Sigmoid colon (tissue), 7 donors: ENCODE measurements around the gene TMEM129. TPM values are rescaled to one million over a fixed set of nuclear protein-coding genes. Genes with fewer than 3 reads are reported as not detected.

ENCODE experiments used
- DNase-seq: peaks from one replicate; pipeline ENCODE4 v3.0.0-alpha.2; 2019
- H3K27ac ChIP-seq, 4 donors: fragments of 200-600 bp; sonication (generic); one replicate each; pipeline ENCODE4 v1.5.1; 2016 to 2019; ENCODE audit warnings: mild to moderate bottlenecking in 1 of 4
- H3K27me3 ChIP-seq, 3 donors: fragments of 200-600 bp; sonication (generic); one replicate each; pipeline ENCODE4 v1.5.1; 2019; ENCODE audit warnings: mild to moderate bottlenecking in 1 of 3
- H3K36me3 ChIP-seq, 4 donors: fragments of 200-600 bp; sonication (generic); one replicate each; pipeline ENCODE4 v1.5.1; 2016 to 2019
- H3K4me1 ChIP-seq, 4 donors: fragments of 200-600 bp; sonication (generic); one replicate each; pipeline ENCODE4 v1.5.1; 2017 to 2019
- H3K4me3 ChIP-seq, 4 donors: fragments of 200-600 bp; sonication (generic); one replicate each; pipeline ENCODE4 v1.5.1; 2017 to 2019; ENCODE audit warnings: mild to moderate bottlenecking in 2 of 4, moderate library complexity in 1 of 4
- H3K9me3 ChIP-seq, 4 donors: fragments of 200-600 bp in 3 of 4; sonication (generic) in 3 of 4; one replicate each; pipeline versions ENCODE4 v1.5.1 to v1.6.1; 2013 to 2019
- EP300 ChIP-seq, 4 donors: sonication (generic); formaldehyde crosslinking; IDR thresholded peaks; one replicate each; pipeline ENCODE4 v1.6.1; 2017; ENCODE audit warnings: antibody characterized with exemption in 4 of 4
- POLR2A ChIP-seq, 2 donors: fragments of 450-650 bp; IDR thresholded peaks; one replicate each; pipeline ENCODE4 v1.6.1; 2016; ENCODE audit warnings: antibody characterized with exemption in 2 of 2, mild to moderate bottlenecking in 2 of 2, moderate library complexity in 2 of 2
- POLR2AphosphoS5 ChIP-seq, 4 donors: sonication (generic); formaldehyde crosslinking; IDR thresholded peaks; one replicate each; pipeline ENCODE4 v1.6.1; 2017; ENCODE audit warnings: antibody characterized with exemption in 4 of 4
- WGBS, 2 donors: extraction: QIAGEN DNeasy Blood & Tissue Kit; methylation state at CpG; one replicate each; pipeline ENCODE4 v1.1.7; 2013; 5-methylcytosine and 5-hydroxymethylcytosine counted together
- intact Hi-C: fragments of 100-400 bp; cut with DNase I; formaldehyde crosslinking; loops from one replicate; pipeline ENCODE4 v1.15.1; 2023
- polyA plus RNA-seq, 3 donors: library from polyadenylated mRNA; stranded (reverse); fragments of 200-250 nt; gene quantifications; one replicate each; pipeline ENCODE4 v1.2.3, GENCODE V29; 2013
- total RNA-seq, 4 donors: library from RNA; depleted of rRNA; stranded (reverse); fragments of >200 nt; gene quantifications; one replicate each; pipeline ENCODE4 v1.1.0, GENCODE V29; 2016
- TF ChIP-seq, protein P1 (sequence below), 4 experiments: fragments of 450-650 bp in 3 of 4; fragments of 200-600 bp in 1 of 4; IDR thresholded peaks; one replicate each; pipeline ENCODE4 v1.5.1; 2016 to 2019; ENCODE audit warnings: antibody characterized with exemption in 4 of 4, mild to moderate bottlenecking in 3 of 4, moderate library complexity in 2 of 4
- donor health status: healthy with polysubstance abuse.
- donor health status: Bipolar disorder and iron deficiency.
- donor health status: healthy.

The TMEM129 gene
- total and polyA plus RNA-seq, 7 donors = 16.9 to 51.4 (median 42.4) TPM

DNA sequence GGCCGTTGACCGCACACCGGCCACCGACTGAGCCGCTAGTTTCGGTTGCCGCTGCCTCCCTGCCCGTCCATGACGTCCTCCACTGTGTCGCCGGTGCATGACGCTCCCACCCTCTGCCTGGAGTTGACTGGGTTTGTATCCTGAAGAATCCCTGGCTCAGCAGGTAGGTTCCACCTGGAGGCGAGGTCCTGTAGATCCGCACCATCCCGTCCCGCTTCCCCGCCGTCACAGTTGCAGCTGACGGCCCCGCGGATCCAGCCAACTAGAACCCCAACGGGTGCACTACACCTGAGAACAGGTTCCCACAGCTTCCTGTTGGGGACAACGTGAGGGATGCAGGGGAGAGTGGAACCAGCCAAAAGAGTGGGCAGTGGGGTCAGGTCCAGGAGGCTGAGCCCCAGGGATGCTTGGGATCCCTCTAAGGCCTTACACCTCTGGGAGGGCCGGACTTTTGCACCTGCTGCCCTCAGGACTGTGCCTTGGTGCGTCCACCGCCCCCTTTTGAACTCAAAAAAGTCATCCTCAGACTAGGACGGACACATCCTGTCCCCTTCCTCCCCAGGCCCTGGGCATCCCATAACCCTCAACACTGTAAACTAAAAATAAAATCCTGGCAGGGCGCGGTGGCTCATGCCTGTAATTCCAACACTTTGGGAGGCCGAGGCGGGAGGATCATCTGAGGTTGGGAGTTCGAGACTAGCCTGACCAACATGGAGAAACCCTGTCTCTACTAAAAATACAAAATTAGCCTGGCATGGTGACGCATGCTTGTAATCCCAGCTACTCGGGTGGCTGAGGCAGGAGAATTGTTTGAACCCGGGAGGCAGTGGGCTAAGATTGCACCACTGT is 7.9 kb downstream of the TMEM129 start:
- H3K4me1 ChIP-seq = peaks cover 0 to 59% (median 39%) of the 10 kb centered on the region in 4 donors
- 6 to 19% methylated on average over 35 of the region's 35 CpGs for WGBS, 2 donors
- TF ChIP-seq POLR2A (IDR thresholded peaks at IDR 0.05) (peak in 1 of 2 donors; percentile 4), EP300 (IDR thresholded peaks at IDR 0.05) (no peak)
- intact Hi-C loops = loop anchor here (2.0 to 5.0 kb wide), 3 partner anchors 28 to 366 kb away; partner anchors contain the start of genes FAM53A, LETM1 and UVSSA
- no peaks in the 10 kb centered on the region for H3K27me3 ChIP-seq
- peak overlapping the region; percentile 64 to 98 (median 83) for H3K4me3 ChIP-seq
- H3K9me3 ChIP-seq = no peaks in the 10 kb centered on the region
- DNase-seq = no peak
- peak overlapping the region; percentile 97 to 100 (median 99) for H3K27ac ChIP-seq
- peaks cover 5 to 17% (median 9%) of the 10 kb centered on the region in 4 donors for H3K36me3 ChIP-seq

DNA sequence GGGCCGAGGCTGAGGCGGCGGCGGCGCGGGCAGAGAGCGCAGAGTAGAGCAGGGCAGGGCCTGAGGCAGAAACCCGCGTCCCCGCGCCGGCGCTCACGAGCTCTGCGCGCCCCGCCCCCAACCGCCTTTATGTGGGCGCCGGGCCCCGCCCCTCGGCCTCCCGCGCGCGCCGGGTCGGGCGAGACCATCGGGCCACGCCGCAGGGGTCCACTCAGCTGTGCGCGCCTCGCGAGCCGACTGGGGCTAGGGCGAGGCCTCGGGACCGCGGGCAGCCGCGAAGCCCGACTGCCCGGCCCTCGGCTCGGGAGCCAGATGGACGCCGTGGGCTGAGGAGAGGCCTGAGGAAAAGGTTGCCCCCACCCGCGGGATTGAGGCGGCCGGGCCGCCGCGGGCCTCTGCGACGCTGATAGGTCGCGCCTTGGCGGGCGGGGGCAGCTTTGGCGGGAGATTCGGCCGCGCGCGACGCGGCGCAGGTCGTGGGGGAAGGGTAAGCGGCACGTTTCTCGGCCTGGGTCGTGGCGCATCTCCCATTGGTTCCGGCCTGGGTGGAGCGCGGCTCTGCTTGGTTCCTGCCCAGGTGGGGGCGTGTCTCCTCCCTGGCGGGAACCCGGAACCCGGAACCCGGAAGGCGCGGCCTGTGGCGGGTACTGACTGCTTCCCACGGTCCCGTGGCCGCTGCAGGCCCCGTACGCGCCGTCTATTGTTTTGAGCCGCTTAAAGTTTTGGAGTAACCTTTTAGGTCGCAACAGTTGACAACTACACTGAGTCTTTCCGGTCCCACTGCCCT is 8.7 kb downstream of the TMEM129 start, which contains the start of gene SLBP:
Gene SLBP, minus strand, starts transcription at position 104 of the 787 bp plus-strand sequence. CDS start 131 bp downstream, outside the sequence.
- H3K4me3 ChIP-seq = peak within 1 kb of the TSS; percentile 76 to 98 (median 83)
- peak within 1 kb of the TSS; percentile 97 to 100 (median 99) for H3K27ac ChIP-seq
- WGBS, 2 donors = 0% methylated on average over 98 of the region's 98 CpGs
- DNase-seq = peak; percentile 98
- intact Hi-C loops = loop anchor here (1.0 to 5.0 kb wide), 4 partner anchors 9 to 365 kb away; partner anchors contain the start of genes FAM53A, LETM1, TACC3 and TMEM129
- peaks cover 0 to 52% (median 37%) of the 10 kb centered on the region in 4 donors for H3K4me1 ChIP-seq
- peak in 1 of 4 donors; percentile 42 for TF ChIP-seq EP300 (IDR thresholded peaks at IDR 0.05)
- TF ChIP-seq POLR2A (IDR thresholded peaks at IDR 0.05) = no peak
- peak; percentile 76 to 88 (median 80) for TF ChIP-seq POLR2AphosphoS5 (IDR thresholded peaks at IDR 0.05)
- TF ChIP-seq, protein P1, sequence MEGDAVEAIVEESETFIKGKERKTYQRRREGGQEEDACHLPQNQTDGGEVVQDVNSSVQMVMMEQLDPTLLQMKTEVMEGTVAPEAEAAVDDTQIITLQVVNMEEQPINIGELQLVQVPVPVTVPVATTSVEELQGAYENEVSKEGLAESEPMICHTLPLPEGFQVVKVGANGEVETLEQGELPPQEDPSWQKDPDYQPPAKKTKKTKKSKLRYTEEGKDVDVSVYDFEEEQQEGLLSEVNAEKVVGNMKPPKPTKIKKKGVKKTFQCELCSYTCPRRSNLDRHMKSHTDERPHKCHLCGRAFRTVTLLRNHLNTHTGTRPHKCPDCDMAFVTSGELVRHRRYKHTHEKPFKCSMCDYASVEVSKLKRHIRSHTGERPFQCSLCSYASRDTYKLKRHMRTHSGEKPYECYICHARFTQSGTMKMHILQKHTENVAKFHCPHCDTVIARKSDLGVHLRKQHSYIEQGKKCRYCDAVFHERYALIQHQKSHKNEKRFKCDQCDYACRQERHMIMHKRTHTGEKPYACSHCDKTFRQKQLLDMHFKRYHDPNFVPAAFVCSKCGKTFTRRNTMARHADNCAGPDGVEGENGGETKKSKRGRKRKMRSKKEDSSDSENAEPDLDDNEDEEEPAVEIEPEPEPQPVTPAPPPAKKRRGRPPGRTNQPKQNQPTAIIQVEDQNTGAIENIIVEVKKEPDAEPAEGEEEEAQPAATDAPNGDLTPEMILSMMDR (IDR thresholded peaks at IDR 0.05) = no peak
- H3K9me3 ChIP-seq = no peaks in the 10 kb centered on the region
- H3K36me3 ChIP-seq = peaks cover 0 to 8% (median 6%) of the 10 kb centered on the region in 4 donors
- H3K27me3 ChIP-seq = no peaks in the 10 kb centered on the region

DNA sequence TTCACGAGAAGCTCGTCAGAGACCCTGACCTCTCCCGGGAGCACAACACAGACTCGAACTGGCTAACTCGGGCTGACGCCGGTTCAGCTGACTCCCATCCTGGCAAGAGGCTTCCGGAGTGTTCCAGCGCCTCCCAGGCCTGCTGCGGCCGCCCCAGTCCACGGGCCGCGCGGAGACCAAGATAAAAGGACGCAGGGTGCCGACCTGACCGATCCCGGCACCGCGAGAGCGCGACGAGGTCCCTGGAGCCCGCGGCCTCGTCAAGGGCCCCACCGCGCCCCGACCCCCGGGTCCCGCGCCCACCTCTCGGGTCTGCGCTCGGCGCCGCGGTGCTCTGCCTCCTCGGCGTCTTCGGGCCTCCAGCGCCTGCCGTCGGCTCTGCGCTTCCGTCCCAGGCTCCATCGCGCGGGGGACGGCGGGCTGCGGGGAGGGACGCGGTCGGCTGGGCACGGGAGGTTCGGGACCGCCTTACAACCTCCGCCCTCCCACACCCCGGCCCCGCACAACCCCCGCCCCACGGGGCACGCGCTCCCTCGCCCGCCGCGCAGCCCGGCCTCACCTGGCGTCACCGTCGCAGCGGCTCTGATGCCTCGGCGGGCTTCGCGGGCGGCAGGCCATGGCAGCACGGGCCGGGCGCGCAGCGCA is 9.4 kb downstream of the TMEM129 start:
- H3K27ac ChIP-seq = peak overlapping the region; percentile 97 to 100 (median 99)
- H3K27me3 ChIP-seq = no peaks in the 10 kb centered on the region
- DNase-seq = peak; percentile 83
- H3K4me3 ChIP-seq = peak overlapping the region; percentile 76 to 98 (median 83)
- WGBS, 2 donors = 1% methylated on average over 85 of the region's 85 CpGs
- intact Hi-C loops = loop anchor here (1.0 to 5.0 kb wide), 4 partner anchors 10 to 364 kb away; partner anchors contain the start of genes FAM53A, LETM1, TACC3 and TMEM129
- TF ChIP-seq POLR2A (IDR thresholded peaks at IDR 0.05) = no peak
- TF ChIP-seq POLR2AphosphoS5 (IDR thresholded peaks at IDR 0.05) = peak in 1 of 4 donors; percentile 19
- TF ChIP-seq, protein P1 (IDR thresholded peaks at IDR 0.05) = no peak
- no peak for TF ChIP-seq EP300 (IDR thresholded peaks at IDR 0.05)
- no peaks in the 10 kb centered on the region for H3K9me3 ChIP-seq
- peaks cover 0 to 52% (median 37%) of the 10 kb centered on the region in 4 donors for H3K4me1 ChIP-seq
- peaks cover 0 to 1% (median 0%) of the 10 kb centered on the region in 4 donors for H3K36me3 ChIP-seq

DNA sequence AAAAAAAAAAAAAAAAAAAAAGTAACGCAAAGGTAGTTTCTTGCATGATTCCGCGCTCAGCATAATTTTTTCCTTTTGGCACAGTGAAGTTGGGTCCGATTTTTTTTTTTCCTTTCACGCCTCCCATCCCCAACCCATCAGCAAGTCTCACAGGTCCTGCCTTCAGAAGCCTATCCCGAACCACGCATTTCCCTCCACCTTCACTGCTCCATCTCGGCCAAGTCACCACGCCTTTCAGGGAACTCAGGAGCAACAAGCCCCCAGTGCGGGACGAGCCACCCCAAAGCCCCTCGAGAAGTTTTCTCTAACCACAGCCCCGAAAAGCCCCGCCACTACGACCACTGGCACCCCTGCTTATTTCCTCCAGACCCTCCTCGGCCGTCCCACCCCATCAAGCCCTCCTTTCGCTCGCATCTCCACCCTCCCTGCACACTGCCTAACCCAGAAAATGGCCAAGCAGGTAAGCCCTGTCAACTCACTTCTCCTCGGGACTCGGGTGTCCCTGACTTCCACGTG is 10.0 kb downstream of the TMEM129 start:
- DNase-seq = no peak
- H3K4me1 ChIP-seq = peaks cover 0 to 52% (median 37%) of the 10 kb centered on the region in 4 donors
- intact Hi-C loops = loop anchor here (5.0 kb wide), 2 partner anchors 146 to 364 kb away; partner anchors contain the start of genes LETM1 and UVSSA
- H3K9me3 ChIP-seq = no peaks in the 10 kb centered on the region
- H3K36me3 ChIP-seq = peaks cover 0 to 6% (median 5%) of the 10 kb centered on the region in 4 donors
- WGBS, 2 donors = 6 to 14% methylated on average over 22 of the region's 22 CpGs
- no peaks in the 10 kb centered on the region for H3K27me3 ChIP-seq
- H3K4me3 ChIP-seq = peak overlapping the region; percentile 76 to 98 (median 83)
- no peak for TF ChIP-seq EP300 (IDR thresholded peaks at IDR 0.05)
- H3K27ac ChIP-seq = peak overlapping the region; percentile 97 to 100 (median 99)

DNA sequence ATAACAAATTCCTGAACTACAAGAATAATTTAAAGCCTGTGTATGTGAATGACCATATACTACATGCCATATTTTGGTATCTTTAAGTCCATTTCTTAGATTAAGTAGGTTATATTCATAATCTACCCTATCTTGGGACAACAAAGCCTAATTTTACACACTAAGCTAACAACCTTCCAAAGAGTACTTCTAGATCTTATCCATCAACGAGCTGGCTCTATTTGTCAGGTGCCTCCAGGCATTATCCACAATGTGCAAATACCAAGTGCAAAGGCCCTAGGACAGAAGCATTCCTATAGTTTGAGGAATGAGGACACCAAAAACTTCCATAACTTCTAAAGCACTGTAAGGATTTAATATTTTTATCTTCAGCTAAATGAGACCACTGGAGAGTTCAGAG is 12.5 kb downstream of the TMEM129 start:
- H3K4me1 ChIP-seq = peaks cover 0 to 34% (median 29%) of the 10 kb centered on the region in 4 donors
- H3K27me3 ChIP-seq = no peaks in the 10 kb centered on the region
- 37 to 63% methylated on average over 1 of the region's 1 CpG for WGBS, 2 donors
- no peak overlapping the region for H3K4me3 ChIP-seq
- TF ChIP-seq POLR2AphosphoS5 (IDR thresholded peaks at IDR 0.05) = no peak
- TF ChIP-seq, protein P1 (IDR thresholded peaks at IDR 0.05) = no peak
- no peak for TF ChIP-seq POLR2A (IDR thresholded peaks at IDR 0.05)
- TF ChIP-seq EP300 (IDR thresholded peaks at IDR 0.05) = no peak
- intact Hi-C loops = no loop called here
- no peak overlapping the region for H3K27ac ChIP-seq
- H3K9me3 ChIP-seq = no peaks in the 10 kb centered on the region
- H3K36me3 ChIP-seq = peaks cover 0 to 17% (median 12%) of the 10 kb centered on the region in 4 donors
- DNase-seq = no peak
